H1 (cell line): ENCODE results near the gene CEP44. TPM values are rescaled to one million over a fixed set of nuclear protein-coding genes. Genes with fewer than 3 reads are reported as not detected.

Source experiments
- CTCF ChIA-PET: fragments of 300-600 bp; sonication (Branson Sonifier 250); formaldehyde crosslinking; loops from one replicate; lab custom pipeline; 2021; ENCODE audit not compliant: partially characterized antibody; lab: Charles Lee
- POLR2A ChIA-PET: fragments of 300-600 bp; sonication (Branson Sonifier 250); formaldehyde crosslinking; loops from one replicate; lab custom pipeline; 2021; ENCODE audit warnings: inconsistent platforms; ENCODE audit not compliant: partially characterized antibody; lab: Charles Lee
- DNase-seq, 2 experiments: peaks; one replicate each; pipeline versions ENCODE4 v3.0.0 to v3.0.0-alpha.2; 2010 to 2022; ENCODE audit warnings: low spot score in 2 of 2, low read depth in 1 of 2, mixed read lengths in 1 of 2
- FAIRE-seq: peaks from 2 replicates; lab custom pipeline; 2011; peaks lifted over from hg19 to GRCh38; lab: Jason Lieb, UNC
- H2AFZ ChIP-seq: 2 replicates; pipeline ENCODE4 v1.8.1; 2012; ENCODE audit warnings: low read length, inconsistent platforms
- H2AK5ac ChIP-seq: 2 replicates; pipeline ENCODE4 v1.6.1; 2013; ENCODE audit warnings: low read depth, low read length
- H2BK120ac ChIP-seq: replicated peaks from 2 replicates; pipeline ENCODE3; 2013; ENCODE audit warnings: low read depth, low read length, inconsistent platforms
- H2BK12ac ChIP-seq: 2 replicates; pipeline ENCODE4 v1.6.1; 2013; ENCODE audit warnings: low read depth, low read length
- H2BK15ac ChIP-seq: 2 replicates; pipeline ENCODE4 v1.6.1; 2013; ENCODE audit warnings: low read length
- H2BK20ac ChIP-seq: 2 replicates; pipeline ENCODE4 v1.6.1; 2013; ENCODE audit warnings: low read length
- H2BK5ac ChIP-seq: 2 replicates; pipeline ENCODE4 v1.6.1; 2013; ENCODE audit warnings: low read depth, low read length
- H3K14ac ChIP-seq: 2 replicates; pipeline ENCODE4 v1.6.1; 2013; ENCODE audit warnings: inconsistent platforms; ENCODE audit not compliant: insufficient read length
- H3K18ac ChIP-seq: 2 replicates; pipeline ENCODE4 v1.6.1; 2013; ENCODE audit warnings: low read length; ENCODE audit errors: extremely low read depth
- H3K23ac ChIP-seq: 2 replicates; pipeline ENCODE4 v1.6.1; 2013; ENCODE audit warnings: inconsistent platforms; ENCODE audit not compliant: insufficient read length
- H3K23me2 ChIP-seq: 2 replicates; pipeline ENCODE4 v1.6.1; 2013; ENCODE audit warnings: low read depth, low read length
- H3K27ac ChIP-seq: 2 replicates; pipeline ENCODE4 v1.6.1; 2011; ENCODE audit warnings: low read depth, low read length, inconsistent platforms
- H3K27me3 ChIP-seq, 4 experiments: replicated peaks in 1 of 4; 1 replicate in 1 of 4; 2 replicates in 3 of 4; pipeline versions ENCODE4 v1.6.1 to v1.8.1; 2011 to 2013; ENCODE audit warnings: low read length in 3 of 4, mild to moderate bottlenecking in 3 of 4, inconsistent platforms in 2 of 4, mixed read lengths in 2 of 4, moderate library complexity in 1 of 4; ENCODE audit not compliant: control insufficient read depth in 3 of 4, insufficient read depth in 3 of 4; ENCODE audit errors: extremely low read depth in 1 of 4
- H3K36me3 ChIP-seq, 4 experiments: 2 replicates each; pipeline versions ENCODE4 v1.6.1 to v1.8.1; 2011 to 2013; ENCODE audit warnings: mild to moderate bottlenecking in 4 of 4, low read length in 3 of 4, moderate library complexity in 2 of 4, control low read depth in 1 of 4, inconsistent platforms in 1 of 4; ENCODE audit not compliant: insufficient read depth in 4 of 4, control insufficient read depth in 2 of 4
- H3K4ac ChIP-seq: replicated peaks from 2 replicates; pipeline ENCODE3; 2013; ENCODE audit warnings: low read length, low read depth, mixed read lengths, inconsistent platforms; ENCODE audit not compliant: insufficient read length
- H3K4me1 ChIP-seq, 4 experiments: replicated peaks in 1 of 4; 1 replicate in 1 of 4; 2 replicates in 3 of 4; pipeline versions ENCODE4 v1.6.1 to v1.8.1; 2011 to 2013; ENCODE audit warnings: low read length in 3 of 4, inconsistent platforms in 2 of 4, mixed read lengths in 1 of 4; ENCODE audit not compliant: insufficient read depth in 4 of 4, control insufficient read depth in 3 of 4
- H3K4me2 ChIP-seq, 2 experiments: 2 replicates each; pipeline versions ENCODE4 v1.6.1 to v1.8.1; 2011 to 2013; ENCODE audit warnings: low read depth in 2 of 2, low read length in 2 of 2, control low read depth in 1 of 2, inconsistent platforms in 1 of 2, mild to moderate bottlenecking in 1 of 2; ENCODE audit not compliant: insufficient read depth in 1 of 2
- H3K4me3 ChIP-seq, 4 experiments: fragments of 200-600, 300-600 bp in 1 of 4; sonication (generic), shearing (Covaris generic), sonication (Bioruptor Twin) in 1 of 4; 2 replicates each; pipeline versions ENCODE4 v1.5.1 to v1.8.1; 2011 to 2016; ENCODE audit warnings: low read length in 4 of 4, low read depth in 3 of 4, control low read depth in 2 of 4, inconsistent platforms in 2 of 4, mild to moderate bottlenecking in 2 of 4, mixed read lengths in 1 of 4, moderate library complexity in 1 of 4; ENCODE audit not compliant: insufficient read depth in 2 of 4; ENCODE audit errors: extremely low read depth in 1 of 4
- H3K56ac ChIP-seq: replicated peaks from 2 replicates; pipeline ENCODE3; 2013; ENCODE audit warnings: low read depth, mild to moderate bottlenecking, mixed read lengths, low read length, inconsistent platforms; ENCODE audit not compliant: insufficient read length
- H3K79me1 ChIP-seq: 2 replicates; pipeline ENCODE4 v1.6.1; 2013; ENCODE audit warnings: low read depth, low read length, control low read depth
- H3K79me2 ChIP-seq, 2 experiments: 2 replicates each; pipeline versions ENCODE4 v1.6.1 to v1.8.1; 2012 to 2013; ENCODE audit warnings: low read length in 2 of 2, mild to moderate bottlenecking in 2 of 2, inconsistent platforms in 1 of 2; ENCODE audit not compliant: insufficient read depth in 2 of 2, control insufficient read depth in 1 of 2
- H3K9ac ChIP-seq, 4 experiments: replicated peaks in 1 of 4; 1 replicate in 1 of 4; 2 replicates in 3 of 4; pipeline versions ENCODE4 v1.6.1 to v1.8.1; 2011 to 2013; ENCODE audit warnings: low read depth in 3 of 4, low read length in 3 of 4, control low read depth in 2 of 4, mild to moderate bottlenecking in 2 of 4, moderate library complexity in 2 of 4, inconsistent platforms in 1 of 4; ENCODE audit errors: extremely low read depth in 1 of 4
- H3K9me3 ChIP-seq, 2 experiments: 2 replicates each; pipeline versions ENCODE4 v1.6.1 to v1.8.1; 2012 to 2013; ENCODE audit warnings: mild to moderate bottlenecking in 2 of 2, moderate library complexity in 2 of 2, control low read depth in 1 of 2, inconsistent platforms in 1 of 2, low read depth in 1 of 2, low read length in 1 of 2, mixed read lengths in 1 of 2; ENCODE audit not compliant: insufficient read depth in 2 of 2
- H4K20me1 ChIP-seq, 2 experiments: replicated peaks in 1 of 2; 2 replicates each; pipeline versions ENCODE3 to v1.8.1; 2011 to 2013; ENCODE audit warnings: inconsistent platforms in 2 of 2, low read length in 2 of 2, mild to moderate bottlenecking in 1 of 2; ENCODE audit not compliant: insufficient read depth in 2 of 2, control insufficient read depth in 1 of 2
- H4K5ac ChIP-seq: 2 replicates; pipeline ENCODE4 v1.6.1; 2013; ENCODE audit warnings: low read length, low read depth, mixed read lengths, inconsistent platforms; ENCODE audit not compliant: insufficient read length
- H4K8ac ChIP-seq: 2 replicates; pipeline ENCODE4 v1.8.0; 2013; ENCODE audit warnings: mild to moderate bottlenecking, moderate library complexity, low read length, inconsistent platforms; ENCODE audit not compliant: insufficient read depth; ENCODE audit errors: extremely low read depth
- H4K91ac ChIP-seq: replicated peaks from 2 replicates; pipeline ENCODE3; 2013; ENCODE audit warnings: low read length, mixed read lengths, inconsistent platforms; ENCODE audit not compliant: insufficient read length
- CBX5 ChIP-seq: fragments of 300-800, 300-1000 bp; sonication (generic); IDR thresholded peaks from 2 replicates; pipeline ENCODE4 v1.7.1; 2016; ENCODE audit warnings: antibody characterized with exemption, low read length, low read depth
- CHD2 ChIP-seq: IDR thresholded peaks from 2 replicates; pipeline ENCODE4 v1.6.1; 2012; ENCODE audit warnings: low read length, improper control_type of control experiment
- E2F6 ChIP-seq: IDR thresholded peaks from 2 replicates; pipeline ENCODE4 v1.6.1; 2012; ENCODE audit warnings: inconsistent platforms
- EGR1 ChIP-seq: IDR thresholded peaks from 2 replicates; pipeline ENCODE4 v1.6.1; 2011; ENCODE audit warnings: low read depth, low read length, borderline replicate concordance
- GTF2F1 ChIP-seq: IDR thresholded peaks from 2 replicates; pipeline ENCODE4 v1.6.1; 2012; ENCODE audit warnings: low read depth, low read length, improper control_type of control experiment, borderline replicate concordance
- POLR2AphosphoS5 ChIP-seq: IDR thresholded peaks from 2 replicates; pipeline ENCODE4 v1.6.1; 2011; ENCODE audit warnings: low read depth, low read length
- RXRA ChIP-seq: IDR thresholded peaks from 2 replicates; pipeline ENCODE4 v1.6.1; 2011; ENCODE audit warnings: low read depth, mild to moderate bottlenecking, low read length, moderate library complexity; ENCODE audit not compliant: insufficient read depth
- SP1 ChIP-seq: IDR thresholded peaks from 2 replicates; pipeline ENCODE4 v1.6.1; 2011; ENCODE audit warnings: low read depth, low read length
- SRF ChIP-seq: IDR thresholded peaks from 2 replicates; pipeline ENCODE4 v1.6.1; 2011; ENCODE audit warnings: mild to moderate bottlenecking, low read depth, low read length, moderate library complexity
- SUZ12 ChIP-seq: fragments of 200-600 bp; sonication (generic); IDR thresholded peaks from 2 replicates; pipeline ENCODE4 v1.6.1; 2012; ENCODE audit warnings: mild to moderate bottlenecking, inconsistent platforms, low read length, moderate library complexity, mixed read lengths
- USF2 ChIP-seq: IDR thresholded peaks from 2 replicates; pipeline ENCODE4 v1.6.1; 2011; ENCODE audit warnings: low read length, improper control_type of control experiment
- WGBS, 2 experiments: shearing (Covaris generic) in 1 of 2; methylation state at CpG; one replicate each; pipeline versions ENCODE4 v1.1.6 to v1.1.7; 2013 to 2015; ENCODE audit warnings: low lambda C conversion rate in 2 of 2, mixed read lengths in 2 of 2, inconsistent platforms in 1 of 2, low coverage in 1 of 2, missing lambda C conversion rate in 1 of 2; ENCODE audit not compliant: insufficient replicate concordance in 2 of 2, insufficient coverage in 1 of 2, insufficient read length in 1 of 2; ENCODE audit errors: extremely low coverage in 1 of 2, missing lambda C conversion rate in 1 of 2; 5-methylcytosine and 5-hydroxymethylcytosine counted together
- polyA plus RNA-seq, 7 experiments: library from polyadenylated mRNA; depleted of rRNA in 3 of 7; stranded (reverse) in 5 of 7; unstranded in 2 of 7; fragments of >200 nt in 5 of 7; fragments of 200-250 nt in 2 of 7; gene quantifications; 1 replicate in 5 of 7; 2 replicates in 1 of 7; 4 replicates in 1 of 7; pipeline versions ENCODE4 v1.2.1 to v1.2.3, GENCODE V29; 2011 to 2013; ENCODE audit warnings: missing spikeins in 2 of 7, mixed read lengths in 2 of 7
- total RNA-seq: library from RNA; stranded (reverse); fragmentation: NEBNext Ultra II Directional; extraction: Animal tissue kit (Norgen Biotek cat#: 25700); gene quantifications from 2 replicates; pipeline ENCODE4 v1.2.1, GENCODE V29; 2021

CEP44 gene
- total and polyA plus RNA-seq, 2 of the 8 experiments (the other 6 are each of a cell fraction or from before 2014, with no cell fraction given) = 3.4 to 17.1 TPM

DNA sequence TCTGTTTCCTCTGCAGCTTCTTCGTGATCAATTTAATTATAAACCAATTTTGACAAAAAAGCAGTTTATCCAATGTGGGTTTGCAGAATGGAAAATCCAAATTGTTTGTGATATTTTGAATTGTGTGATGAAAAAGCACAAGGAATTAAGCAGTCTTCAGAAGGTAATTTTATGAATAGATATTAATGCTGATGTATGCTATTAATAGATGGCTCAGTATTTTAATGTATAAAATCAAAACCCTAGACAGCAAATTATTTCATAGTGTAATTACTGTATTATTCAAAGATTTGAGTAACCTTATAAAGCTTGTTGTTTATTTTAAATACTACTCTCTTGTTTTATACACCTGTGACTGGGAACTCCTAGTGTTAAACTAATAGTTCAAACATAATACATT, 20.0 kb downstream of the CEP44 start:
- POLR2A ChIA-PET = no interaction called here
- FAIRE-seq = no peak
- TF ChIP-seq SRF (no peak), GTF2F1 (no peak), EGR1 (no peak), SP1 (no peak), SUZ12 (no peak), E2F6 (no peak), CBX5 (no peak), CHD2 (no peak), RXRA (no peak), POLR2AphosphoS5 (no peak), USF2 (no peak)

More for the DNA sequence above, 20.0 kb downstream of the CEP44 start:
- no peak overlapping the region for H4K91ac ChIP-seq
- H4K8ac ChIP-seq = no peak overlapping the region
- no peak overlapping the region for H3K27ac ChIP-seq
- no peak overlapping the region for H3K14ac ChIP-seq
- H3K18ac ChIP-seq = no peak overlapping the region
- peaks cover 0 to 10% (median 0%) of the 10 kb centered on the region in 4 experiments; a peak in 2 of 8 replicates for H3K36me3 ChIP-seq
- no peaks in the 10 kb centered on the region for H3K4me1 ChIP-seq
- CTCF ChIA-PET = interaction anchor here (0.6 to 0.7 kb wide), 2 partner anchors 36 to 1176 kb away, joined by 3 read pairs; no protein-coding TSS in a partner anchor
- H3K79me1 ChIP-seq = no peaks in the 10 kb centered on the region
- H3K9ac ChIP-seq = no peak overlapping the region
- no peak overlapping the region for H2BK5ac ChIP-seq
- DNase-seq = no peak
- H3K79me2 ChIP-seq = no peaks in the 10 kb centered on the region
- H2AK5ac ChIP-seq = no peak overlapping the region
- H3K4me2 ChIP-seq = no peak overlapping the region
- H2BK12ac ChIP-seq = no peak overlapping the region
- H4K20me1 ChIP-seq = no peaks in the 10 kb centered on the region
- no peak overlapping the region for H2BK15ac ChIP-seq
- H3K9me3 ChIP-seq = no peaks in the 10 kb centered on the region
- H3K4ac ChIP-seq = no peak overlapping the region
- no peaks in the 10 kb centered on the region for H3K27me3 ChIP-seq
- no peaks in the 10 kb centered on the region for H3K23me2 ChIP-seq
- H3K23ac ChIP-seq = no peak overlapping the region
- WGBS, 2 experiments = 88% methylated on average over 1 of the region's 1 CpG; no CpG with 5 or more reads in 1 of the 2 experiments
- H4K5ac ChIP-seq = no peak overlapping the region
- no peak overlapping the region for H3K56ac ChIP-seq
- no peak overlapping the region for H2AFZ ChIP-seq
- no peak overlapping the region for H2BK120ac ChIP-seq
- H3K4me3 ChIP-seq = no peak overlapping the region
- no peak overlapping the region for H2BK20ac ChIP-seq
